ENCODE measurements around the gene MYOM1.
A peak's percentile ranks its signal among the peaks of the same experiment; 100 is the strongest.
"Not testable (repeated sequence)": the region's sequence is repeated elsewhere in the genome, so short reads cannot be mapped to it uniquely, and the experiment has no call there.

Gene MYOM1

GRCh38 chr18:3074087-3074486 lies 145.7 kb downstream of the MYOM1 start:
- no peak for DNase-seq

DNA sequence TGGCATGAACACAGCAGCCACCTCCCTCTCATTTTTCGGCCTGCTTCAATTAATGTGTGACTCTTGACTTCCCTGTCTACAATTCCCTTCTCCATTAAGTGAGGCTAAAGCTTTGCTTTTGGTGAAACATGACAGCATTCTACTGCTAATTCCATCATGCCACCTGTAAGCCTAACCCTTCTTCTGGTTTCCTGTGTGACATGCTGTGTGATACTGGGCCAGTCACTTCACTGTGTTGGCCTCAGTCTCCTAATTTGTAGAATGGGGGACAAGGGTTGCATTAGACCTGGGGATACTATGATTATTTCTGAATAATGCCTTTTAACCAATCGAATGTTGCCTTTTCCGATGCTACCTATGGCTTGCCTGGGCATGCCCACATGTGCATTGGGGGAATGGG lies 146.4 kb downstream of the MYOM1 start:
- not testable (repeated sequence) for DNase-seq

GRCh38 chr18:3071676-3072075 lies 148.1 kb downstream of the MYOM1 start:
- DNase-seq: no peak

DNA sequence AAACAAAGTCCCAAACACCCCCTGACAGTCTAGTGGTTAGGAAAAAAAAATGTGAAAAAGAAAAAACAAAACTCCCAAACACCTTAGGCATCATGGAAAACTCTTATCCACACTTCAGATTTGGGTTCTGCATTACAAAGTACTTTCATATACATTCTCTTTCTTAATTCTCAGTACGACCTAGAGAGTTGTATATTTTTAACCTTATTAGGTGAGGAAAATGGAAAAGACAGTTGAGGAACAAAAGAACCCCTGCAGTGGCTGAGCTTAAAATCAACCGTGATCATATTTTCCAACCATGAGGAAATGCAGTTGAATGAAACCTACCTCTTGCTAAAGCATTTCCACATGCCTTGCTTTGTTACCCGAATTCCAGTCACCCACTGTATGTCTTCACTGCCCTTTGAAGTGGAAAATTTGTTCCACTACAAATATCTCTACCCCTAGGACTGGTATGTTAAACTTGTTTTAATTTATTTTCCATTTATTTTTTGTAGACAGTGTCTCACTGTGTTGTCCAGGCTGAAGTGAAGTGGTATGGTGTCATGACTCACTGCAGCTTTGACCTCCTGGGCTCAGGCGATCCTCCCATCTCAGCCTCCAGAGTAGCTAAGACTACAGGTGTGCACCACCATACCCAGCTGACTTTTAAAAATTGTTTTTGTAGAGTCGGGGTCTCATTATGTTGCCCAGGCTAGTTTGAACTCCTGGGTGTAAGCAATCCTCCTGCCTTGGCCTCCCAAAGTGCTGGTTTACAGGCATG lies 149.9 kb downstream of the MYOM1 start:
- DNase-seq: no peak

- DNase-seq: no peak
These were observed 152.0 kb downstream of the MYOM1 start for GRCh38 chr18:3067722-3068121.

DNA sequence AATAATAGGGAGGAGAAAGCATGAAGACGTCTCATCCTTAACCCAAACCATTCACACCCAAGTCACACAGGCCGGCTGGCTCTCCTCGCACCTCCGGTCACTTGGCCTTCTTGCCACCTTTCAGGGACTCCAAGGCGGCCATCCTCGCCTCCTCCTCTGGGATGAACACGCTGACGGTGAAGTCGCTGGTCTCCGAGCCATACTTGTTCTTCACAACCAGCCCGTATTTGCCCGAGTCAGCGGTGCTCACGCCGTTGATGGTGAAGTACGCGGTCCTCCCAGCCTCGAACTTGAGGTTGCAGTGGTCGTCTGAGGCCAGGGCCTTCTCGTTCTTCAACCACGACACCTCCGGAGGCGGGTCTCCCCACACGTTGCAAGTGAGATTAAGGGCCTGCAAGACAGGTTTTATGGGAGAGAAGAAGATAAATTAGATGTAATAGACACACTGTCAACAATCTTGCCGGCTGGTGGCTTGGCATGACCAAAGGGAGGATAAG lies 152.6 kb downstream of the MYOM1 start:
- DNase-seq: no peak

DNA sequence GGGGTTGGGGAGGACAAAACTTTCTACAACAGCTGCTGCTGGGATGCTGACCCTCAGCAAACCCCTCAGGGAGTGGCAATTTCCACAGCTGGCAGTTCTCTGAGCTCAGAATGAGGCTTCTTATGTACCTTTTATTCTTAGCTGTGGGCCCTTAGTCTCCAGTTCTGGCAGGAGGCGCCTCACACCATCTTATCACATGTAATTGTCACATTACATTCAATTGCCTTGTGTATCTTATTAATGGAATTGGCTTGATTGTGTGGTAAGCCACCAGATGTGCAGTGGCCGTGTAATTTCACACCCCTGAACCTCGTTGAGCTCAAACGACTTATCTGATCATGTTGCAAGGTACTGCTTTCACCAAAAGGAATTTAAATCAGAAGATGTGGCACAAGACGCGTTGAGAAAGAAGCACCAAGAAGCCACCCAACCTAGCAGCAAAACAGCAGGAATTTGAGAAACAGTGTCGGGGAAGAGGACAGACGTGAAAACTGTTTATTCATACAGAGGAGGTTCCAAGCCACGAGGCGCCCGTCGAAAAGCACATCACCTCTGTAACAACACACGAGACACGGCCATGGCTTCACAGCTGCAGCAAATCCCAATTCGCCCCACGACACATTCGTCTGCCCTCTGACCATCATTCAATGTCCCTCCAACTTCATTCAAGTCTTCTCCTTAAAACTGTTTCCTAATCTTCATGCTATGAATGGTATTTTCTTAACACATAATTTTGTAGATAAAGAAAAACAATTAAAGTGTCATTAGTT lies 153.2 kb downstream of the MYOM1 start:
- no peak for DNase-seq

- not testable (repeated sequence) for DNase-seq
These were observed 156.0 kb downstream of the MYOM1 start for GRCh38 chr18:3063766-3064165.

DNA sequence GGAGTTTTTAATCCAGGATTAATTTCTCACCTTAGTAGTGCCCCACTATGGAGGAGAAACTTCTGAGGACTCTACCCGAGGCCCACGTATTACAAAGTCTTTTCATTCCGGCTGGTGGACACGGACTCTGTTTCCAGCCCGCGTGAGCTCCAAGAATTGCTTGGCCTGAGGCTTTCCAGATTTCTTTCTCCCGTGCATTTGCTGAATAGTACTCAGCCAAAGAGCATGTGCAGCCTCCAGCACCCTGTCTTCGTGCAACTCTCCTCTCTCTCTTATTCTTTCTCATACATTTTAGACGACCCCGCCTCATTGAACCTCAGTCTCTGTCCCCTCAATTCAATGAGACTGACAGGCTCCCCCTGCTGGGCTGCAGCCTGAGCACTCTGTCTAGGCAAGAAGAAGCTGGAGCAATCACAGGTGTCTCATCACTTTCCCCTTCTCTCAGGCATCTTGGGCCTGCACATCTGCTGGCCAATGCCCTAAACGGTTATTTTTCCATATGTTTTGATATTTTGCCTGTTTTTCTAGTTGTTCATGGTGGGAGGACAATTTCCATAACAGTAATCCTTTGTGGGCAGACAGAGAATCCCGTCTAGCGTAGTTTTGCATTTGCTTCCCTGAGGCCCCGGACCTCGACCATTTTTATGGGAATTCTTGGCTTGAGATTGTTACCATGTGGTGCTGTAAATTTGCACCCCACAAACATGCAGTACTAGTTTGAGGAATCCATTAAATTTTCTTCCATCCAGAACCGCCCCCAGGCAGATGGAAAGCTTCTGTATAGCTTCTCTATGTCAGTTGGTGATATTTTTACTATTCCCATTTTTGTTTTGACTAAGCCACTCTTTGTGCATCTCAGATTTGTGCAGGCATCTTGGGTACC lies 156.7 kb downstream of the MYOM1 start:
- peak; percentile 48 for DNase-seq

DNA sequence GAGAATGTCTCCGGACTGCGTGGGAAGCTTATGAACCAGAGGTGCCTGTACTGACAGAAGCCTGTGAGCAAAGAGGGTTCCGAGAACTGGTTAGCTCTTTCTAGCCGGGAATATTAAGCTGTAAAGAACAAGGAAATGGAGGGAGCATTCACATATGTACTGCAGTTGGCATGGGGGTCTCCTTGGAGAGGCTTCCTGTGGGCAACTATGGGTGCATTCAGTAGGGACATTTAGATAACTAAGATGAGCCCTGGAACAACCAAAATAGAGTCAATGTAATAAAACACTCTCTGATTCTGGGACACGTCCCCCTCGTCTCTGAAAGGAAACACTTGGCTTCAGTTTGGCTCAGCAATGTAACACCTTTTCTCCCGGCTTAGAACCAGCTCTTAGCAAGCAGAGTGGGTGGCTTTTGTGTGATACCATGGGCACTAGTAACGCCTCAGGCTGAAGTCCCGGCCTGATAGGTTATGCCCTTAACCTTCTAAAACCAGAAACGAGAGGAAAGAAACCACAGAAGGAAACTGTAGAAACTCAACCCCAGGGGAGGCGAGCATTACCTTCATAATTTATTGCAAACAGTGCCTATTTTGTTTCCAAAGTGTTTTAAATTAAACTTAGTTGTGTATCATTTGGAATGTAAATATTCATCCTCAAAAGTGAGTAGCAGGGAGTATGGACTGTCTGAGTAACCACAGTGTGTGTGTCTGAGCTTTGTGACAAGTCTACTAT lies 158.0 kb downstream of the MYOM1 start:
- DNase-seq: no peak

DNA sequence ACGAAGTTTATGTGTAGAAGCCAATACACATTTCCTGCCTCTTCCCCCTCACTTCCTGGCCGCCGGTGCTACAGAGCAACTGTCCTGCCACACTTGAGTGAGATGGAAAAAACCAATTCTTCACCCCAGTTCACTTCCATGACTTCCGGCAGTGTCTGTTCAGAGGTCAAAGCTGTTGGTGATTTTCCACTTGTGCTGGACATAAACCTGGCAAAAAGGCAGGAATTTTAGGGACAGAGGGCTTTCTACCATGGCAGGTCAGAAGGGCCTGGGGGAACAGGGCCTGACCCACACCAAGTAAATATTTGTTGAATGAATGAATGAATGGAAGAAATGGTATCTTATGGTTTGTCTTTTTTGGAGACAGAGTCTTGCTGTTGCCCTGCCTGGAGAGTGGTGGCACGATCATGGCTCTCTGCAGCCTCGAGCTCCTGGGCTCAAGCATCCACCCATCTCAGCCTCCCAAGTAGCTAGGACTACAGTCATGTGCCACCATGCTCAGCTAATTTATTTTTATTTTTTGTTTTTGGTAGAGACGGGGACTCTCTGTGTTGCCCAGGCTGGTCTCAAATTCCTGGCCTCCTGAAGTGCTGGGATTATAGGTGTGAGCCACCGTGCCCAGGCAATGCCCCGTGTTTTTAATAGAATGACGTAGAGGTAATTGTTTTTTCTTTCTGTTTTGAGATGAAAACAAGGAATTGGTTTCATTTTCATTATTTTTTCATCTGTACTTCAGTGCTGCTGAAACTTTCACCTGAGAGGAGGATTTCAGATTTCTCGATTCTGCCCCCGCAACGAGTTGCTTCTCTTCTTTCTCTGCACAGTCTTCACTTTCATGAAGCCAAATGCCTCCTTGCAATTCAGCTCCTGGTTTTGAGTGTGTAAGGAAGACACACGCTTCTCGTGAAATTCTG lies 158.8 kb downstream of the MYOM1 start:
- no peak for DNase-seq

DNA sequence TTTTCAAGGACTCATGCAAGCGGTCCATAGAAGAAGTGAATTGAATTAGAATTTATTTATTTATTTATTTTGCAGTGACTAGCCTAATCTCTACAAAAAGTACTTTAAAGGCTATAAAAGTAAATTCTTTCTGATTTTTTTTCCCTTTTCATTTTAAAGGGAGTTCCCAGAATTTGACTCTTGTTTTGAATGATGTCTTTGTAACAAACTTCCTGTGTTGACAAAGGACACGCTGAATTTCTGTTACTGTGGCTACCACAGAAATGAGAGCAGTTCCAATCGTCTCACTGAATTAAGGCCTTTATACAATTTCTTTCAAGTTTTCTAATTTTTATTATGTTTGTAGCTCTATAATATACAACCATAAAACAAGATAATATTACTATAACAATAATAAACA lies 160.5 kb downstream of the MYOM1 start:
- DNase-seq: no peak

DNA sequence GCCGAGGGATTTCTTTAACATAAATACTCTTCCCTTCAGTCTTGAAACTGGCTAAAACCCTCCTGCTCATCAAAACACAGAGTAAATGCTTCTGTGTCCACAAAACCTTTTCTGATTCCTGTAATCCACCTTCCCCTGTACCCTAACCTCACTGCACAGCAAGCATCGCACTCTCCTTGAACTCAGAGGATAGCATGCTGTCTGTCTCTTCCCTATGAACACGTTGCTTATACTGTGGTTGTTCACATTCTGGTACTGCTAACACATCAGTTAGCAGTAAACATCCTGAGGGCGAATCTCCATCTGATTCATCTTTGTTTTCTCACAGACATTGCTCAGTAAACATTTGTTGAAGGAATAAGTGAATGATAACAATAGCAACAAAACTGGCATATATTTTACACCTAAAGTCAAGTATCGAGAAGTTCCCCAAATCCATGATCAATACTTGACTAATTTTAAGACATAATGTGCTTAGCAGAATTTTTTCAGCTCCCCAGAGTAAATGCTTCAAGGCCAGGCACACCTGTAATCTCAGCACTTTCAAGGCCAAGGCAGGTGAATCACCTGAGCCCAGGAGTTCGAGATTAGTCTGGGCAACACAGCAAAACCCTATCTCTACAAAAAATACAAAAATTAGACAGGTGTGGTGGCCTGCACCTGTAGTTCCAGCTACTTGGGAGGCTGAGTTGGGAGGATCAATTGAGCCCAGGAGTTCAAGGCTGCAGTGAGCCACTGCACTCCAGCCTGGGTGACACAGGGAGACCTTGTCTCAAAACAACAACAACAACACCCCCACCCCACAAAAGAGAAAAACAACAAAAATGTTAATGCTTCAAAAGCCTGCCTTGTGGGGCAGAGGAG lies 161.2 kb downstream of the MYOM1 start:
- no peak for DNase-seq

DNA sequence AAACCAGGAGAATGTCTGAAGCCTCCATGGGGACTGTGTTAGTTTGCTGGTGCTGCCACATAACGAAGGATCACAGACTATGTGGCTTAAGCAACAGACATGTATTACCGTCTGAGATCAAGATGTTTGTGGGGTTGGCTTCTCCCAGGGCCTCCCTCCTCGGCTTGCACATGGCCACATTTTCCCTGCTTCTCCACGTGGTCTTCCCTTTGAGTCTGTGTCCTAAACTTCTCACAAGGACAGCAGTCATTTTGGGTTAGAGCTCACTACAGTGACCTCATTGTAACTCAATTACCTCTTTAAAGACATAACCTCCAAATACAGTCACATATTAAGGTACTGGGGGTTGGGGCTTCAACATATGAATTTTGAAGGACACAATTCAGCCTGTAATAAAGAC lies 162.2 kb downstream of the MYOM1 start:
- no peak for DNase-seq

- DNase-seq: no peak
These were observed 163.5 kb downstream of the MYOM1 start for GRCh38 chr18:3056311-3056710.

GRCh38 chr18:3055816-3056215 lies 164.0 kb downstream of the MYOM1 start:
- no peak for DNase-seq

GRCh38 chr18:3055186-3055728 lies 164.5 kb downstream of the MYOM1 start:
- DNase-seq: no peak

GRCh38 chr18:3054780-3055179 lies 165.0 kb downstream of the MYOM1 start:
- no peak for DNase-seq

DNA sequence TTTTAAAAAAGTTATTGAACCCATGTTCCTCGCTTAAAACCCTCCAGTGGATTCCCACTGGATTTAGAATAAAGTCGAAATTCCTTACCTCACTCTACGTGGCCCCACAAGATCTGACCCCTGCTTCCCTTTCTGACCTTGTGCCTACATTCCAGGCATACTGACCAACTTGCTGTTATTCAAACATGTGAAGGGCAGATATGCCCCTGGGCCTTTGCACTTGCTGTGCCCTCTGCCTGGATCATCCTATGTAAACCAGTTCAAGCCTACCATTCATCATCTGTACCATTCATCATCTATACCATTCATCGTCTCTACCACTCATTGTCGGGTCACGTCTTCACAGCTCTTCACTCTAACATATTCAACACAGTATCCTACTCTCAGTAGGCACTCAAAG lies 165.6 kb downstream of the MYOM1 start:
- no peak for DNase-seq

GRCh38 chr18:3053081-3053480 lies 166.7 kb downstream of the MYOM1 start:
- DNase-seq: no peak

Measured in retina (tissue), 1 donor.